ENCODE data around the gene THAP3. TPM values are rescaled to one million over a fixed set of nuclear protein-coding genes. Genes with fewer than 3 reads are reported as not detected.

The THAP3 gene
- total RNA-seq, 1 donor from 2014 or later = 25.6 TPM

DNA sequence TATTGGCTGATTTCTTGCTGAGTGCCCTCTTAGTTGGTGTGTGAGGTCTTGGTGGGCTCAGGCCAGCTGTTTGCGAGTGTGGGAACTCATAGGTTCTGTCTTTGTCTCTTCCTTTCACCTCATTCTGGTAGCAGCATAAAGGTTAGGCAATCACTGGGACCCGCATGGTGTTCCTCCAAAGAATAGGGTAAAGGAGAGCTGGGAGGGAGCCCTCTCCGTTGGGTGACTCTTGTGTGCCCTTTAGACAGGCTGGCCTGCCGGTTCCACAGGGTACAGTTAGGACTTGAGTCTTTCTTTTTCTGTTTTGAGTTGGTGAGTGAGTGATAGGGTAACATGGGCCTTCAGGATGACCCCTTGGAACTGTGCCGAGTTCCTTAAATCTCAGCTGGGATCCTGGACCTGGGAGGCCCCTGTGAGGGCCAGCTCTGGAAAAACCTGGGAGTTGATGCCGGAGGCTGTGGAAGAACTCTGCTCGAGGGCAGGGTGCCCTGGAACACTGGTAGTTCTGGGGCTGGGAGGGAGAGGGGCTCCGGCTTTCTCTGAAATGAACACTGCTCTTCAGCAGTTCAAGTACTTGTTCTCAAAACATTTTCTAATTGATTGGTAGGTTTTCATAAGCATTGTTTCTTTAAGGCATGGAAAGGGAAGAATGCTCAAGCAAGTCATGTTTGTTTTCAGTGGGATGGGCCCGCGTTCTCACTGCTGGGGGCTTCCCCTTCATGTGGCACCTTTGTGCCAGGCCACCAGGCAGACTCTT, 2.1 kb upstream of the THAP3 start:
- H3K9ac ChIP-seq (ENCODE audit: low read depth in 1 of 3, low read length in 3 of 3) = no peak overlapping the region
- peaks cover 11 to 23% (median 19%) of the 10 kb centered on the region in 3 donors for H3K4me1 ChIP-seq (ENCODE audit: control insufficient read depth in 3 of 3, insufficient read depth in 3 of 3, low read length in 3 of 3)
- no peaks in the 10 kb centered on the region for H3K27me3 ChIP-seq (ENCODE audit: control insufficient read depth in 3 of 3, insufficient read depth in 3 of 3, low read length in 3 of 3)
- H3K4me3 ChIP-seq (ENCODE audit: low read length in 3 of 3) = no peak overlapping the region
- no peak overlapping the region for H3K27ac ChIP-seq (ENCODE audit: low read depth, low read length)
- peaks cover 26 to 33% (median 28%) of the 10 kb centered on the region in 3 donors for H3K36me3 ChIP-seq (ENCODE audit: control insufficient read depth in 3 of 3, insufficient read depth in 3 of 3, low read length in 3 of 3)
- H3K9me3 ChIP-seq (ENCODE audit: control insufficient read depth in 3 of 3, low read length in 3 of 3) = no peaks in the 10 kb centered on the region

DNA sequence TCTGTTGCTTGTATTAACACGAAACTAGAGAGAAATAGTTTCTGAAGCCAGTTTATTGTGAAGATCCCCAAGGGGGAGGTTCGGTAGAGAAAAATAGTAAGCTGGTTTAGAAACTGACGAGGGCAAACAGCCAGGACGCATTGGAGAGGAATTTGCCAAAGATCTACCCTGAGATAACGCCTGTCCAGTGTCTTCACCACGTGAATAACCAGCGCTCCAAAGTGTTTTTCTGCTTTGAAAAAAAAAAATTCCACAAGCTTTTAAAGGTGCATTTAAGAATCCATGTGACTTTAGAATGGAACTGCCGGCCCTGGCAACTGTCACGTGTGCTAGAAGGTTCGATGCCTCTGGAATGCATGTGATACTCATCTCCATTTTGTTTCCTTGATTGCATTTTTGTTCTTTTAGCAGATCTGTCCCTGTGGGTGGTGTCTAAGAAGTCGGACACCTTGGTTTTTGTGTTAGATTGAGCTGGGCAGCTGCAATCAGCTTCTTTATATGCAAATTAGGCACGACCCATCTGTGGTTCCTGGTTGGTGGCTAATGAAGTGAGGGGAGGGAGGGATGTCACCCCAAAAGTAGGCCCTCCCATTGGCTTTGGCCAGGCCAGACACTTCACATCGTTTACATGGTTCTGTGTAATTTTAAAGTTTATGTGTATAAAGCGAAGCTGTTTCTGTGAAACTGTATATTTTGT, 1.3 kb upstream of the THAP3 start:
- H3K27me3 ChIP-seq (ENCODE audit: control insufficient read depth in 3 of 3, insufficient read depth in 3 of 3, low read length in 3 of 3) = no peaks in the 10 kb centered on the region
- H3K4me1 ChIP-seq (ENCODE audit: control insufficient read depth in 3 of 3, insufficient read depth in 3 of 3, low read length in 3 of 3) = peaks cover 11 to 30% (median 25%) of the 10 kb centered on the region in 3 donors
- H3K9me3 ChIP-seq (ENCODE audit: control insufficient read depth in 3 of 3, low read length in 3 of 3) = no peaks in the 10 kb centered on the region
- H3K27ac ChIP-seq (ENCODE audit: low read depth, low read length) = no peak overlapping the region
- no peak overlapping the region for H3K4me3 ChIP-seq (ENCODE audit: low read length in 3 of 3)
- H3K36me3 ChIP-seq (ENCODE audit: control insufficient read depth in 3 of 3, insufficient read depth in 3 of 3, low read length in 3 of 3) = peaks cover 32 to 38% (median 34%) of the 10 kb centered on the region in 3 donors
- no peak overlapping the region for H3K9ac ChIP-seq (ENCODE audit: low read depth in 1 of 3, low read length in 3 of 3)

GRCh38 chr1:6625584-6626149, 999 bp downstream of the THAP3 start:
- Histone ChIP-seq H3K9me3 (ENCODE audit: control insufficient read depth in 3 of 3, low read length in 3 of 3) (no peaks in the 10 kb centered on the region), H3K4me1 (ENCODE audit: control insufficient read depth in 3 of 3, insufficient read depth in 3 of 3, low read length in 3 of 3) (peaks cover 11 to 34% (median 27%) of the 10 kb centered on the region in 3 donors), H3K27me3 (ENCODE audit: control insufficient read depth in 3 of 3, insufficient read depth in 3 of 3, low read length in 3 of 3) (no peaks in the 10 kb centered on the region), H3K4me3 (ENCODE audit: low read length in 3 of 3) (peak overlapping the region; percentile 80 to 83 (median 81)), H3K27ac (ENCODE audit: low read depth, low read length) (peak overlapping the region; percentile 78), H3K9ac (ENCODE audit: low read depth in 1 of 3, low read length in 3 of 3) (peak overlapping the region; percentile 77 to 92 (median 80)), H3K36me3 (ENCODE audit: control insufficient read depth in 3 of 3, insufficient read depth in 3 of 3, low read length in 3 of 3) (peaks cover 42 to 44% (median 42%) of the 10 kb centered on the region in 3 donors)

GRCh38 chr1:6627031-6627430, 2.4 kb downstream of the THAP3 start:
- Histone ChIP-seq H3K4me1 (ENCODE audit: control insufficient read depth in 3 of 3, insufficient read depth in 3 of 3, low read length in 3 of 3) (peaks cover 11 to 34% (median 27%) of the 10 kb centered on the region in 3 donors), H3K9ac (ENCODE audit: low read depth in 1 of 3, low read length in 3 of 3) (peak overlapping the region in 1 of 3 donors; percentile 8), H3K27ac (ENCODE audit: low read depth, low read length) (no peak overlapping the region), H3K27me3 (ENCODE audit: control insufficient read depth in 3 of 3, insufficient read depth in 3 of 3, low read length in 3 of 3) (no peaks in the 10 kb centered on the region), H3K4me3 (ENCODE audit: low read length in 3 of 3) (no peak overlapping the region), H3K9me3 (ENCODE audit: control insufficient read depth in 3 of 3, low read length in 3 of 3) (no peaks in the 10 kb centered on the region), H3K36me3 (ENCODE audit: control insufficient read depth in 3 of 3, insufficient read depth in 3 of 3, low read length in 3 of 3) (peaks cover 34 to 37% (median 35%) of the 10 kb centered on the region in 3 donors)

DNA sequence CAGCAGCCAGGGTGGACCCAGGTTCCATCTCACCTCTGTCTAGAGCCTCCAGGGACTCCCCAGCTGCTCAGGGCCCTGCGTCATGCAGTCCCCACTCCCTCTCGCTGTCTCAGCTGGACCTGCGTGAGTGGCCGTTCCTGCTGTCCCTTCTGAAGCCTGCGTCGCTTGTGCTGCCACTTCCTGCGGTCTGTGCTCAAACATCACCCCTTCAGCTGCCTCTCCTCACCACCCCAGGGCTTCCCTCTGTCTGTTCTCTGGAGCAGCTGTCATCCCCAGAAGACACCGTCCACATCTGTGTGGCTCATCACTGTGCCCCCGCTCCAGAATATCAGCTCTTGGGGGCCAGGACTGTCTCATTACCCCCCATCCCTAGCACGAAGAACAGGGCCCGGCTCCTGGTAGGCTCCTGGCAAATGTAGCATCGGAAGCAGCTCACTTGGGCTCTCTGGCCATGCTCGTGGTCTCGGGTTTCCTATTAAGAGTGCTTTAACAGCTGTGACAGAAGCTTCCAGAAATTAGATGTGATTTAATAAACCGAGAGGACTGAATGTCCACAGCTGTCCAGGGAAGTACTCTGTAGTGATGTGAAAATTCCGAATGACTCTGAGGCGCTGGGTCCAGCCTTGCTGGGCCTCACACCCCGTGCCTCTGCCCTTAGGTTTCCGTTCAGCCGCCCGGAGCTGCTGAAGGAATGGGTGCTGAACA, 3.3 kb downstream of the THAP3 start:
- Histone ChIP-seq H3K27me3 (ENCODE audit: control insufficient read depth in 3 of 3, insufficient read depth in 3 of 3, low read length in 3 of 3) (no peaks in the 10 kb centered on the region), H3K9me3 (ENCODE audit: control insufficient read depth in 3 of 3, low read length in 3 of 3) (no peaks in the 10 kb centered on the region), H3K27ac (ENCODE audit: low read depth, low read length) (no peak overlapping the region), H3K9ac (ENCODE audit: low read depth in 1 of 3, low read length in 3 of 3) (peak overlapping the region in 2 of 3 donors; percentile 45), H3K4me3 (ENCODE audit: low read length in 3 of 3) (no peak overlapping the region), H3K4me1 (ENCODE audit: control insufficient read depth in 3 of 3, insufficient read depth in 3 of 3, low read length in 3 of 3) (peaks cover 11 to 34% (median 27%) of the 10 kb centered on the region in 3 donors), H3K36me3 (ENCODE audit: control insufficient read depth in 3 of 3, insufficient read depth in 3 of 3, low read length in 3 of 3) (peaks cover 35 to 44% (median 38%) of the 10 kb centered on the region in 3 donors)

GRCh38 chr1:6628971-6629479, 4.4 kb downstream of the THAP3 start:
- Histone ChIP-seq H3K4me3 (ENCODE audit: low read length in 3 of 3) (no peak overlapping the region), H3K27me3 (ENCODE audit: control insufficient read depth in 3 of 3, insufficient read depth in 3 of 3, low read length in 3 of 3) (no peaks in the 10 kb centered on the region), H3K36me3 (ENCODE audit: control insufficient read depth in 3 of 3, insufficient read depth in 3 of 3, low read length in 3 of 3) (peaks cover 44 to 54% (median 44%) of the 10 kb centered on the region in 3 donors), H3K4me1 (ENCODE audit: control insufficient read depth in 3 of 3, insufficient read depth in 3 of 3, low read length in 3 of 3) (peaks cover 11 to 34% (median 27%) of the 10 kb centered on the region in 3 donors), H3K9ac (ENCODE audit: low read depth in 1 of 3, low read length in 3 of 3) (peak overlapping the region in 2 of 3 donors; percentile 25 to 45), H3K27ac (ENCODE audit: low read depth, low read length) (no peak overlapping the region), H3K9me3 (ENCODE audit: control insufficient read depth in 3 of 3, low read length in 3 of 3) (no peaks in the 10 kb centered on the region)

DNA sequence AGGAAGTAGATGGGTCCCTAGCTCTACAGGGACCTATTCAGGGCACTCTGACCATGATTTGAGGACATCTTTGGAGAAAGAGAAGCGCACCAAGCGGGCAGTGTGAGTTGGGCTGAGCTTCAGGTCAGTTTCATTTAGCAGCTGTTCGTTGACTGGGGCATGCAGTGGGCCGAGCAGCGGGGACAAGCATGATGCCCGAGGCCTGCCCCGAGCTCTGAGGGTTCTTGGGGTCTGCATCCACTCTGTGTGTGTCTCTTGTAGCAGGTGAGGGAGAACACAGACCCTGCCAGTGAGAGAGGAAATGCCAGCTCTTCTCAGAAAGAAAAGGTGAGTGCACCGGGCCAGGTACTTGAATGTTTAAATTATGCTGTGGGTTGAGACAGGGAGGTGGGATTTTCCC, 5.4 kb downstream of the THAP3 start:
- H3K9ac ChIP-seq (ENCODE audit: low read depth in 1 of 3, low read length in 3 of 3) = peak overlapping the region in 1 of 3 donors; percentile 25
- peaks cover 6 to 28% (median 23%) of the 10 kb centered on the region in 3 donors for H3K4me1 ChIP-seq (ENCODE audit: control insufficient read depth in 3 of 3, insufficient read depth in 3 of 3, low read length in 3 of 3)
- H3K4me3 ChIP-seq (ENCODE audit: low read length in 3 of 3) = no peak overlapping the region
- H3K27me3 ChIP-seq (ENCODE audit: control insufficient read depth in 3 of 3, insufficient read depth in 3 of 3, low read length in 3 of 3) = no peaks in the 10 kb centered on the region
- H3K27ac ChIP-seq (ENCODE audit: low read depth, low read length) = no peak overlapping the region
- H3K9me3 ChIP-seq (ENCODE audit: control insufficient read depth in 3 of 3, low read length in 3 of 3) = no peaks in the 10 kb centered on the region
- H3K36me3 ChIP-seq (ENCODE audit: control insufficient read depth in 3 of 3, insufficient read depth in 3 of 3, low read length in 3 of 3) = peaks cover 49 to 63% (median 52%) of the 10 kb centered on the region in 3 donors

- Histone ChIP-seq H3K9ac (ENCODE audit: low read depth in 1 of 3, low read length in 3 of 3) (no peak overlapping the region), H3K27ac (ENCODE audit: low read depth, low read length) (no peak overlapping the region), H3K4me3 (ENCODE audit: low read length in 3 of 3) (no peak overlapping the region), H3K9me3 (ENCODE audit: control insufficient read depth in 3 of 3, low read length in 3 of 3) (no peaks in the 10 kb centered on the region), H3K4me1 (ENCODE audit: control insufficient read depth in 3 of 3, insufficient read depth in 3 of 3, low read length in 3 of 3) (peaks cover 3 to 22% (median 18%) of the 10 kb centered on the region in 3 donors), H3K27me3 (ENCODE audit: control insufficient read depth in 3 of 3, insufficient read depth in 3 of 3, low read length in 3 of 3) (no peaks in the 10 kb centered on the region), H3K36me3 (ENCODE audit: control insufficient read depth in 3 of 3, insufficient read depth in 3 of 3, low read length in 3 of 3) (peaks cover 53 to 72% (median 63%) of the 10 kb centered on the region in 3 donors)
Measured at GRCh38 chr1:6631058-6631457, 6.4 kb downstream of the THAP3 start.

Data from skeletal muscle tissue (tissue), 4 donors.